ENCODE measurements around the gene SLC2A10.

- TF ChIP-seq CTCF (IDR thresholded peaks at IDR 0.05; ENCODE audit: low read depth, low read length) = no peak
- TF ChIP-seq POLR2A (IDR thresholded peaks at IDR 0.05; ENCODE audit: extremely low read depth, insufficient read length) = no peak
Measured at GRCh38 chr20:46670228-46670584, 39.2 kb upstream of the SLC2A10 start.

All from NB4 (cell line).